T1000 (cell line): ENCODE data around the gene KIF6.

ENCODE experiments used
- DNase-seq: peaks from one replicate; lab custom pipeline; 2025; ENCODE audit warnings: mixed read lengths; lab: John Stamatoyannopoulos, UW

KIF6 gene

DNA sequence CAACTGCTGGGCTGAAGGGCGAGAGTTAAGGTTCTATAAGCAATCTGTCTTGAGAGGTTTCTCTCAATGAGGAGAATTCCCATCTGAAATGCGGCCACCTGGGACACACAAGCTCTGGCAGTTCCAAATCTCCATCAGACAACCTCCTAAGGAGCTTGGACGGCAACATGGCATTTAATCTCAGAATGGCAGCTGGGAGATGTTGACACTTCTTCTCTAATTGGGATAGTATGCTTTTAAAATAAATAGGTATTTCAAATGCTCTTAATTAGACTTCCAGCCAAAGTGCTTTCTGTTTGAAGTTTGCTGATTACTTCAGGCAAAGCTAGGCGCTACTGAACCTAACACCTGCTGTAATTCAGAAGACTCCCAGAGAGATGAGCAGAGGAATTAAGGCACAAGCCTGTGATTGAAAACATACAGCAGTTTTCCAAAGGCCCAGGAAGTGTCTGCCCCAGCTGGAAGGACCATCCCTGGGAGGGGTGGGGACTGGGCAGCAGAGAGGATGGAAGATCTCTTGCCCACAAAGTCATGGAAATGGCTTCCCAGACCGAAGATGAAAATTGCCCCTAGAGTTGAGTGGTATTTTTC, 343.6 kb downstream of the KIF6 start:
- DNase-seq = no peak

DNA sequence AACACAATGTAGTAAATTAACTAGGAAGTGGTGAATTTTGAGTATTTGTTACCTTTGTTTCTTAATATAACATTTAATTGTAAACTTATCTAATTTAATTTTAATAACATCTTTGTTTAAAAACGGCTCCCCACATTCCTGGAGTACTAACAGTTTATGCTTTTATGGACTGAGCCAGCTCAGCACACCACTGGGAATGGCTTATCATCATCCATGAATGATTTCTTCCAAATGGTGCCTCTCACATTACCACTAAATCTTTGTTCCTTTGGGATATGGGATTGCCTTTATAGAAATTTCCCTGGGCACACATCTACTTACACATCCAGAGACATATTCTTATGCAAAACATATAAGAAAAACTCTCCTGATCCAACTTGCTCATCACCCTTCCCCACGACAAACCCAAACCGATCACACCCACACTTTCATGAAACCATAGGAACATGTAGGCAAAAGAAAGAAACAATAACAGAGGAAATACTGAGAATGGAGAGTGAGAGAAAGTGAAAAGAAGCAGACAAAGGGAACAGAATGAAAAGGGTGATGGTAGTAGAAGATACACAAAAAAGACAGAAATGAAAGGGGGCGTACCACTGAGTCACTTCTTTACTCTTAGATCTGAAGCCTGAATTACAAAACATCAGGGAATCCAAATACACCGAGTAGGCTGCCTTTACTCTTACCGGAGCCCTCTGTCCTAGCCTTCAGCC, 344.2 kb downstream of the KIF6 start:
- no peak for DNase-seq

- no peak for DNase-seq
Measured at GRCh38 chr6:39378960-39379425, 346.2 kb downstream of the KIF6 start.

DNA sequence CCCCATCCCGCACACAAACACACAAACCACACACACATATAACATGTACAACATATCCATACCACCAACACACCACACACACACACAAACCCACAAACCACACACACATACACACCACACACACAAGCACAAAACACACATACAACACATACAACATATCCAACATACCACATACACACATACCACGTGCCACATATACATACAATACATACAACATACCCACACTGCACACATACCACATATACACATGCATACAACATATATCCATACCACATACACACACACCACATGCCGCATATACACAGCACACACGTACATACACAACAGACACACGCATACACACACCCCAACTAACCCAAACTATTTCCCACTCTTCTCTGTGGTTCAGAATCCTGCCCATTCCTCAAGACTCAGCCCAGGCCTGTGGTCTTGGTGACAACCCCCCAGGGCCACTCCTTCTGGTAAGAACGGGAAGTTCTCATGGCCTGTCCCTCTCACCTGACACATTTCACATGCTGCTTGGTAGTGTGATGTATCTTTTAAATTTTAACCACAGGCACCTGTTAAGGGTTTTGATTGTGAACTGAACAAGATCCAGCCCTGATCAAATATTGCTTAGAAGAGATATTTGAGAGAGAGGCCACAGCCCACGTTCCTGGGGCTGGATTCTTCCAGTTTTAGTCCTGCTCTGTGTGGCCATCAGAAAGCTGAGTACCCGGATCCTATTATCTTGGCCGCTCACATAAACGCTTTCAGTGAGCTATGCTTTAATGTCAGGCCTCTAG, 346.8 kb downstream of the KIF6 start:
- no peak for DNase-seq

- DNase-seq = peak; percentile 62
Measured at GRCh38 chr6:39377539-39377950, 347.7 kb downstream of the KIF6 start.

DNA sequence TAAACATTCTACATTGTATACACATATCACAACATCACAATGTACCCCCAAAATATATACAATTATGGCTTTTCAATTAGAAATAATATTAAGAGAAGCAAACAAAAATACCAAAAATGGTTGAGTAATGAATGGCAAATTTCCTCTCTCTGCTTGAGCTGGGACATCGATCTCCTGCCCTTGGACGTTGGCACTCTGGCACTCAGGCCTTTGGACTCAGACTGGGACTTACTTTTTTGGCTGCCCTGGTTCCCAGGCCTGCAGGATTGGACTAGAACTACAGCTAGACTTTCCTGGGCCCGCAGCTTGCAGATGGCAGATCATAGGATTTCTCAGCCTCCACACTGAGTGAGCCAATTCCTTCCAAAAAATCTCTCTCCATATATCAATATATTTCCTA, 349.8 kb downstream of the KIF6 start:
- no peak for DNase-seq

- no peak for DNase-seq
Measured at GRCh38 chr6:39370390-39370789, 354.8 kb downstream of the KIF6 start.

DNA sequence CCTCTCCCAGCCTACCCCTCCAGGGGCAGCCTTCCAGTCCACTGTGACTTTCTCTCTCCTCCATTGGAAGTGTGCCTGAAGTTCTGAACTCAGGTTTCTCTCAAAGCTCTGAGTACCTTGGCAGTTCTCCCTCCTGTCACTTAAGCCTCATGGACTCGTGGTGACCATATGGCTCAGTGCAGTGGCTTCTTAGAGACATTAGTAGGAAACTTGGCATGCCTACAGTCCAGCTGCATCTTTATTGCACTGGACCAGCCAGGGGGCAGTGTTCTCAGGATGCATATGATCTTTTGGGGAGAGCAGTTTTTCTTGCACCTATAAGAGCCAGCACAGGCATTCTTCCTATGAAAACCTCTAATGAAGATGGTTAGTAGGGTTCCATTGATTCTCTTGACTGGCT, 355.2 kb downstream of the KIF6 start:
- no peak for DNase-seq

GRCh38 chr6:39367700-39368099, 357.5 kb downstream of the KIF6 start:
- DNase-seq = no peak

GRCh38 chr6:39366931-39367618, 358.1 kb downstream of the KIF6 start:
- DNase-seq = no peak

DNA sequence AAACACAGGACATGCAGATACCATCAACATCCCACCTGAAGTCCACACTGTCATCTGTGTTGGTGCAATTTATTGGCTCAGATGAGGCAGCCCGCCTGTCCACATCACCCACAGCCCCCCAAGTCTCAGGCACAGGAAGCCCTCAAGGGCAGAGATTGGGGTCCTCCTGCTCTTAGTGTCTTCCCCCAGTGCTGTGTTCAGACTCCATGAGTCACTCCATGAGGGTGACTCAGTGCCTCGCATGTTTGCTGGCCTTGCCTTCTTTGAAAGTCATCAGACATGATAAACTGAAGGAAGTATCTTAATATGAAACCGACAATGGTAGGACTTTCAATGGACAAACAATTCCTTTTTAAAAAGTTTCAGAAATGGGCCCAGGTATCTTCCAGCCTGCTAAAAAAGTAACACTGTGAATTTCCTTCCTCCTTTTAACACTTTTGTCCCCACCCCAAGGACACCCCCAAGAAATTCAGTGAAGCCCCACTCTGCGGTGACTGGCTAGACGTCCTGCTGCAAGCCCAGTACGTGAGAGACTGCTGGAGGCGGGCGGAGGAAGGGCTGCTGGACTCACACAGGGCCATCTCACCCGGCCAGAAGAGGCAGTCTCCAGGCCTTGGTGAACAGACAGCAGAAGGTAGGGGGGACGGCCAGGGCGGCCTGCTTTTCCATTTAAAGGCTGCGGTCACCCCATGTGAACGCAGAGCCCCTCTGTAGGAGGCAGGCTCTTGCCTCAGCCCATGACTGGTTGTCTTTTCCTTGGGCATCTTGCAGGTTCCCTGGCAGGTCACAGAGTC, 359.7 kb downstream of the KIF6 start:
- DNase-seq = peak; percentile 25

DNA sequence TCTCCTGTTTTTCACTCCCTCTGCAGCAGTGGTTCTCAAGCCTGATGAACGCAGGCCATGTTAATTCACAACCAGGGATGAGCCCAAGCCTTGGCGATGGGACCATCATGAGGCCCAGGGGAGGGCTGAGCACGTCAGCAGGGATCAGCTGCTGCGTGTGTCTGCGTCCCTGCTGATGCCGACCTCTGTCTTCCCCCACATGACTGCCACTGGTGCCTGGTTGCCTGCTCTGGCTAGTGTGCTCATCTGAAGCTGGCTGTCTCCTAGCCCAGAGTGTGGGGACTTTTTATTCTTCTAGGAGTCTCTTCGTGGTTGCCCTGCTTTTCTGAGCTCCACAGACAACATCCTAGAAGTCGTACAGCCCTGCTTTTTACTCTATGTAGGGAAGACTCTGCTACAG, 361.9 kb downstream of the KIF6 start:
- no peak for DNase-seq

DNA sequence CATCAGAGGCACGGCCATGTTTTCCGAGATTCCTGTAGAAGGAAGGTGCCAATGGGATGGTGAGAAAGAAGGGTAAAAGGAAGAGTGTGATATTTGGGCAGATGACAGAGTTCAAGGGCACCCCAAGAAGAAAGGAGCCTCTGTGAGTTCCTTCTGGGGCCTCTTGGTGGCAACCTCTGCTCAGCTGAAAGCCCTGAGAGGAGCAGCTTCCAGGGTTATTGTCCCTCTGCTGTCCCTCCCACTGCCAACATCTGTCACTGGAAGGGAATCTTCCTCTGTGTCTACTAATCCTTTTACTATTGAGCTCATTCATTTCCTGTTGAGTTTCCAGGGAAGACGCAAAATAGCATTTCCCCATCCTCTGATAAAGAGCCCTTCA, 362.7 kb downstream of the KIF6 start:
- no peak for DNase-seq

DNA sequence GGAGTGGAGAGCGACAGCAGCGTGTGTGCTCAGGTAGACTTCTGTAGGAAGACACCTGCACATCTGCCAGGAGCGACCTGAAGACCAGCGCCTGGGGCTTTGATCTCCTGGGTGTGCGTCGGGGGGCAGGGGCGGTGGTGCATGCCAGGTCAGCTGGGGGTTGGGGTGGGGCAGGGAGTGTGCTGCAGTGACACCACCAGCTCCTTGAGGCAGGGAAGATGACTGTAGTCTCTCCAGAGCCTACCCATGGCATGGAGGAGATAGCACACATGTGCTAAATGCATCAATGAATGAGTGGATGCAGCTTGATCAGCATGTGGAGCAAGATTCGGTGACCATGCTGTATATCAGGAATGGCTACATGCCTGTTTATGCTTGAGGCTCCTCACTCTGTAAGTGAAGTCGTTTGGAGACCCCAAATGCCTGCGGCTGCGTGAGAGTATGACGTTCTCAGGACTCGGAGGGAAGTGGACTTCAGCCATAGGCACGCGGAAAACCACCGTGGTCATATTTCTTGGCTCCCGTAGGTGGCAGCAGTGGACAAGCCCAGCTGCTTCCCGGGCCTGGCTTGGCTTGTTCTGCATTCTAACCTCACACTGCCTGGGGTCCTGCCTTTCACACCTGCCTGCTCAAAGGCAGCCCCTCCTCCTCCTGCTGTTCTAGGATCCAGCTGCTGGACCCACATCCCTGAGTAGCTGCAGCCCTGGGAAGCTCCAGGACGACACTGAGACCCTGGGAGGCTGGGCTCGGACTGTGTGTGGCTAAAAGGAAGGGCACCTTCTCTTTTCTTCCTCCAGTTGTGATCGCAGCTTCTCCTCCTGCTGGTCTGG, 363.3 kb downstream of the KIF6 start:
- DNase-seq = peak; percentile 41

GRCh38 chr6:39360378-39360777, 364.8 kb downstream of the KIF6 start:
- DNase-seq = no peak

DNA sequence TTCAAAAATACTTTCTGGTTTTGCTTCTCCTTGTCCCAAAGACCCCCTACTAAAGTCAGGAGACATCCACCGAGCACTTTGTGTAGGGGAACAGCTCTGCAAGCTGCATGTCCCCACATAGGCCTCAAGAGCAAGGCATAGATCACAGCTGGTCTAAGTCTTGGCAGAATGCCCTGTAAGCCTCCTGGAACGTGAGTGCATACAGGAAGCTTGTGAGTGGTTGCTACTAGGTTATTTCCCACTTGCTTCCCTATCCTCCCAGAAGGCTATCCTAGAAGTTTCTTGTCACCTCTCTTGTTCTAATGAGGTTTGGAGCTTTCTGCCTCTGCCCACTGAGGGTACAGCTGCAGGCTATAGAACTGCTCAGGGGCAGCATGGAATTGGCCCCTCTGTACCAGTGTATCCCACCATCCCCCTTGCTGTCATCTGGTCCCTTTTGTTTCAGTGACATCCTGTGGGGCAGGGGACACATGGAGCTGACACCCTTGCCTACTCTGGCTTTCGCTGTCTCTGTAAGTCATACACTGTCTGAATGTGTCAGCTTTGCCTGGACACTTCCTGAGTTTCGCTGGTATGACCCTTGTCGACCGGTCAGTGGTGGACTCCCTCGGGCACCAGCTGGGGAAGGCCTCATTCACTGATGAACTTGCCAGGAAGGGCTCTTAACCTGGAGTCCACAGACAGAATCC, 367.1 kb downstream of the KIF6 start:
- no peak for DNase-seq

DNA sequence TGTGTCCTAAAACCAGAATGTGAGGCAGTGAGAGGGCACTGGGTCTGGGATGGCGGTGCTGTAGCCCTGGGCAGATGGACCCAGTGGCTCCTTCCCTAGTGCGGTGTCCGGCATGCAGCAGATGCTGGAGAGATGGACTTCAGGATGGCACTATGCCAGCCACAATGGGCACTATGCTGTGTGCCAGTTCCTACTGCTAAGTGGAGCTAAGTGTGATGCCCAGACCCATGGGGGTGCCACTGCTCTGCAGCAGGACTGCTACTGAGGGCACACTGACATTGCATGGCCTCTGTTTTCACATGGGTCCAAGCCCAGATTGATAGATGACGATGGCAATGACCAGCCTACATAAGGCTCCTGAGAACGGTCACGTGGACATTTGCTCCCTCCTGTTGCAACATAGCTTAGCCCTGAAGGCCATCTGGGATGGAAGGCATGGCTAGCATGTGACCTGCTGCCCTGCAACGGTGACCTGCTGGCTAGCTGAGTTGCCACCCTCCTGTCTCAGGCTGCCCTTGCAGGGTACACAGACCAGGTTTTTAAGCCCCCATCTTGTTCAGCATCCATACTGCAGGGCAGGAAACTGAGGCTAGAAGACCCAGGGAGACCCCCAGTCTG, 371.4 kb downstream of the KIF6 start:
- DNase-seq = no peak

DNA sequence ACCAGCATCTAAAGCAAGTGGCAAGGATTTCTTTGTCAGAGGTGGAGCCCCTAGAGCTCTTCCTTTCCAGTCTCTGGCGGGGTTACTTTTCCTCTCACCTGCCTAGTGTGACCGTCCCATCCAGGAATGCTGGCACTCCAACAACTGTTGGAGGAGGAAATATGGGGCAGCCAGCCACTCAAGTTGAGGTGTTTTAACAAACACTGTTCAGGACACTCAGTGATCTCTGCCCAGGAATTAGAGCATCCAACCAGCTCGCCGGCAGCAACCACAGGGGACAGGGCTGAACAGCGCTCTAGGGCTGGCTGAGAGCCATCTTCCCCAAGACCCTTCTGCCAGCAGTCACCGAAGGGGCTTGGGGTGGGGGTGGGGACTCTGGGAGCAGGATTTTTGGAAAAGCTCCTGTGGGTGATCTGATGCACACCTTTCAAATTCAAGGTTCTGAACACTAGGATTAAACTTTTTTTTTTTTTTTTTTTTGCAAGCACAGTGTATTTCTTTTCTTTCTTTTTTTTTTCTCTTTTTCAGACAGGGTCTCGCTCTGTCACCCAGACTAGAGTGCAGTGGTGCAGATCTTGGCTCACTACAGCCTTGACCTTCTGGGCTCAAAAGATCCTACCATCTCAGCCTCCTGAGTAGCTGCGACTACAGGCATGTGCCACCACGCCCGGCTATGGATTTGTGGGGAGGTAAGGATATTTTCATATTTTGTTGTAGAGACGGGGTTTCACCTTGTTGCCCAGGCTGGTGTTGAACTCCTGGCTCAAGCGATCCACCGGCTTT, 374.3 kb downstream of the KIF6 start:
- DNase-seq = no peak

GRCh38 chr6:39348740-39349139, 376.5 kb downstream of the KIF6 start:
- no peak for DNase-seq
